K562 (cell line): Measurements from ENCODE around the gene SPATA45. TPM values are rescaled to one million over a fixed set of nuclear protein-coding genes. Genes with fewer than 3 reads are reported as not detected.
A peak's percentile ranks its signal among the peaks of the same experiment; 100 is the strongest.

Experiments
- CHD1 ChIP-seq: fragments of 200-600 bp; sonication (generic); IDR thresholded peaks from one replicate; pipeline ENCODE4 v1.6.1; 2012; ENCODE audit warnings: mild to moderate bottlenecking, moderate library complexity, low read length, inconsistent platforms
- CHD7 ChIP-seq: fragments of 200-600 bp; sonication (generic); IDR thresholded peaks from one replicate; pipeline ENCODE4 v1.6.1; 2012; ENCODE audit warnings: mild to moderate bottlenecking, low read depth, low read length, inconsistent platforms
- E4F1 ChIP-seq: fragments of 250-450 bp; sonication (Bioruptor Pico); IDR thresholded peaks from 2 replicates; pipeline ENCODE4 v1.5.0; 2021; ENCODE audit warnings: mild to moderate bottlenecking, borderline replicate concordance
- FOXP1 ChIP-seq: sonication (generic); formaldehyde crosslinking; IDR thresholded peaks from 2 replicates; pipeline ENCODE4 v1.8.0; 2022; ENCODE audit warnings: mild to moderate bottlenecking, missing genetic modification reagents
- GABPA ChIP-seq: fragments of 200-800 bp; sonication (Bioruptor generic); conservative IDR thresholded peaks from 2 replicates; pipeline ENCODE4 v1.6.1; 2016; ENCODE audit warnings: low read depth, missing genetic modification characterization, missing compliant biosample characterization
- GATA2 ChIP-seq: sonication (generic); formaldehyde crosslinking; IDR thresholded peaks from 2 replicates; pipeline ENCODE4 v1.4.0; 2020; ENCODE audit warnings: mild to moderate bottlenecking, missing genetic modification reagents
- HDAC2 ChIP-seq: fragments of 450-650 bp; IDR thresholded peaks from 2 replicates; pipeline ENCODE4 v1.6.1; 2016; ENCODE audit warnings: mild to moderate bottlenecking
- HDAC8 ChIP-seq: fragments of 450-650 bp; IDR thresholded peaks from 2 replicates; pipeline ENCODE4 v1.6.1; 2016; ENCODE audit warnings: mild to moderate bottlenecking, missing genetic modification characterization, moderate library complexity, missing compliant biosample characterization
- NFATC3 ChIP-seq: fragments of 450-650 bp; IDR thresholded peaks from 2 replicates; pipeline ENCODE4 v1.6.1; 2017; ENCODE audit warnings: mild to moderate bottlenecking
- NR2C1 ChIP-seq, 2 experiments: fragments of 450-650 bp; IDR thresholded peaks; 2 replicates each; pipeline ENCODE4 v1.6.1; 2017; ENCODE audit warnings: mild to moderate bottlenecking in 2 of 2, antibody characterized with exemption in 1 of 2, inconsistent platforms in 1 of 2, missing compliant biosample characterization in 1 of 2, missing genetic modification characterization in 1 of 2
- PHB ChIP-seq: fragments of 250-450 bp; sonication (Bioruptor Pico); IDR thresholded peaks from 2 replicates; pipeline ENCODE4 v1.5.0; 2021
- SMARCE1 ChIP-seq: fragments of 450-650 bp; IDR thresholded peaks from 2 replicates; pipeline ENCODE4 v1.7.1; 2016; ENCODE audit warnings: mild to moderate bottlenecking
- ZNF232 ChIP-seq: sonication (generic); formaldehyde crosslinking; IDR thresholded peaks from 2 replicates; pipeline ENCODE4 v1.8.0; 2022; ENCODE audit warnings: mild to moderate bottlenecking, missing genetic modification reagents
- polyA plus RNA-seq, 8 experiments: library from polyadenylated mRNA; depleted of rRNA in 4 of 8; stranded (reverse) in 5 of 8; unstranded in 3 of 8; fragments of >200 nt; fragmentation: Nextera tagmentation in 2 of 8; fragmentation: Illumina TruSeq in 1 of 8; extraction: Ambion mirVana in 2 of 8; extraction: Trizol in 1 of 8; gene quantifications; 2 replicates each; pipeline versions ENCODE4 v1.2.1 to v1.2.3, GENCODE V29; 2011 to 2014; ENCODE audit warnings: inconsistent platforms in 1 of 8, missing spikeins in 1 of 8
- total RNA-seq, 7 experiments: library from RNA; depleted of rRNA in 6 of 7; stranded (reverse); fragments of >200 nt in 6 of 7; fragmentation: Illumina TruSeq in 2 of 7; extraction: Trizol in 2 of 7; gene quantifications; 2 replicates each; pipeline versions ENCODE4 v1.2.1 to v1.2.3, GENCODE V29; 2011 to 2021; ENCODE audit warnings: low replicate concordance in 1 of 7

Gene SPATA45
- total and polyA plus RNA-seq, 9 of the 15 experiments (the other 6 are each of a cell fraction or from before 2014, with no cell fraction given), result 0.18 TPM; not detected in 8

GRCh38 chr1:212860713-212861581, 13.5 kb upstream of the SPATA45 start (continued):
- TF ChIP-seq SMARCE1 (peak; percentile 97), GABPA (tag) (no peak), NFATC3 (peak; percentile 77; the same call in 1 of the 2 replicates), CHD1 (no peak), GATA2 (CRISPR knock-in tag) (peak; percentile 97), FOXP1 (CRISPR knock-in tag) (peak; percentile 71; the same call in 1 of the 2 replicates), E4F1 (no peak), HDAC2 (peak; percentile 96), PHB (CRISPR knock-in tag) (no peak), HDAC8 (tag) (no peak), CHD7 (no peak), ZNF232 (no peak), NR2C1 (IDR thresholded peaks at IDR 0.05) (no peak), NR2C1 (tag; IDR thresholded peaks at IDR 0.05) (peak; percentile 46; the same call in 1 of the 2 replicates)
